Peyer's patch (tissue), 4 donors: ENCODE data around the gene OTULINL.

Source experiments
- POLR2A ChIP-seq, 2 donors: fragments of 450-650 bp; IDR thresholded peaks; one replicate each; pipeline ENCODE4 v1.5.1; 2017; ENCODE audit warnings: antibody characterized with exemption in 2 of 2, mild to moderate bottlenecking in 2 of 2, moderate library complexity in 2 of 2
- TF ChIP-seq, protein P1 (sequence below), 6 experiments: fragments of 450-650 bp in 4 of 6; fragments of 200-600 bp in 2 of 6; sonication (generic) in 1 of 6; IDR thresholded peaks; one replicate each; pipeline ENCODE4 v1.5.1; 2017 to 2019; ENCODE audit warnings: antibody characterized with exemption in 6 of 6, mild to moderate bottlenecking in 3 of 6, moderate library complexity in 1 of 6

GRCh38 chr5:14571901-14572300 is 9.7 kb upstream of the OTULINL start:
- TF ChIP-seq, protein P1, sequence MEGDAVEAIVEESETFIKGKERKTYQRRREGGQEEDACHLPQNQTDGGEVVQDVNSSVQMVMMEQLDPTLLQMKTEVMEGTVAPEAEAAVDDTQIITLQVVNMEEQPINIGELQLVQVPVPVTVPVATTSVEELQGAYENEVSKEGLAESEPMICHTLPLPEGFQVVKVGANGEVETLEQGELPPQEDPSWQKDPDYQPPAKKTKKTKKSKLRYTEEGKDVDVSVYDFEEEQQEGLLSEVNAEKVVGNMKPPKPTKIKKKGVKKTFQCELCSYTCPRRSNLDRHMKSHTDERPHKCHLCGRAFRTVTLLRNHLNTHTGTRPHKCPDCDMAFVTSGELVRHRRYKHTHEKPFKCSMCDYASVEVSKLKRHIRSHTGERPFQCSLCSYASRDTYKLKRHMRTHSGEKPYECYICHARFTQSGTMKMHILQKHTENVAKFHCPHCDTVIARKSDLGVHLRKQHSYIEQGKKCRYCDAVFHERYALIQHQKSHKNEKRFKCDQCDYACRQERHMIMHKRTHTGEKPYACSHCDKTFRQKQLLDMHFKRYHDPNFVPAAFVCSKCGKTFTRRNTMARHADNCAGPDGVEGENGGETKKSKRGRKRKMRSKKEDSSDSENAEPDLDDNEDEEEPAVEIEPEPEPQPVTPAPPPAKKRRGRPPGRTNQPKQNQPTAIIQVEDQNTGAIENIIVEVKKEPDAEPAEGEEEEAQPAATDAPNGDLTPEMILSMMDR (IDR thresholded peaks at IDR 0.05), result no peak
- TF ChIP-seq POLR2A (IDR thresholded peaks at IDR 0.05), result no peak
